CD4-positive, CD25-positive, alpha-beta regulatory T cell (primary cell): ENCODE measurements around the gene SMAP2. TPM values are rescaled to one million over a fixed set of nuclear protein-coding genes. Genes with fewer than 3 reads are reported as not detected.

Source experiments
- ATAC-seq, 2 donors: fragments of 150-1000 bp; cut with Tn5 transposase; one replicate each; pipeline ENCODE4 v1.10.0; 2021; ENCODE audit warnings: low read depth in 2 of 2, moderate number of reproducible peaks in 2 of 2, moderate library complexity in 1 of 2
- DNase-seq, 3 donors: peaks; one replicate each; pipeline versions ENCODE4 v3.0.0 to v3.0.0-alpha.2; 2012 to 2022; ENCODE audit warnings: mixed read lengths in 1 of 3
- H3K27ac ChIP-seq: one replicate; pipeline ENCODE4 v1.7.0; 2013; ENCODE audit warnings: mild to moderate bottlenecking, low read length; ENCODE audit not compliant: insufficient read depth, poor library complexity, severe bottlenecking
- H3K27me3 ChIP-seq: one replicate; pipeline ENCODE4 v1.7.0; 2013; ENCODE audit warnings: low read length; ENCODE audit not compliant: control insufficient read depth, insufficient read depth
- H3K36me3 ChIP-seq: one replicate; pipeline ENCODE4 v1.7.0; 2013; ENCODE audit warnings: mild to moderate bottlenecking, low read length, moderate library complexity; ENCODE audit not compliant: control insufficient read depth, insufficient read depth
- H3K4me1 ChIP-seq: 2 replicates; pipeline ENCODE4 v1.7.0; 2013; ENCODE audit warnings: mild to moderate bottlenecking, low read length; ENCODE audit not compliant: insufficient read depth, control insufficient read depth, poor library complexity, severe bottlenecking
- H3K4me3 ChIP-seq: one replicate; pipeline ENCODE4 v1.7.0; 2013; ENCODE audit warnings: low read depth, mild to moderate bottlenecking, low read length, moderate library complexity
- H3K9me3 ChIP-seq, 2 experiments: 1 replicate in 1 of 2; 2 replicates in 1 of 2; pipeline ENCODE4 v1.7.0; 2013; ENCODE audit warnings: low read length in 2 of 2, mild to moderate bottlenecking in 1 of 2, moderate library complexity in 1 of 2; ENCODE audit not compliant: control insufficient read depth in 2 of 2
- H3K27ac Mint-ChIP-seq, 3 donors: one replicate each; pipeline ENCODE4 v1.8.0; 2020 to 2022; ENCODE audit warnings: mild to moderate bottlenecking in 3 of 3, mixed read lengths in 3 of 3, moderate library complexity in 2 of 3
- H3K27me3 Mint-ChIP-seq: one replicate; pipeline ENCODE4 v1.8.0; 2022; ENCODE audit warnings: mild to moderate bottlenecking, mixed read lengths
- H3K36me3 Mint-ChIP-seq: one replicate; pipeline ENCODE4 v1.8.0; 2020; ENCODE audit warnings: mixed read lengths
- H3K4me1 Mint-ChIP-seq, 4 donors: one replicate each; pipeline ENCODE4 v1.8.0; 2020 to 2022; ENCODE audit warnings: mixed read lengths in 4 of 4, mild to moderate bottlenecking in 1 of 4
- H3K4me3 Mint-ChIP-seq, 4 donors: one replicate each; pipeline ENCODE4 v1.8.0; 2020 to 2022; ENCODE audit warnings: mild to moderate bottlenecking in 4 of 4, mixed read lengths in 4 of 4, moderate library complexity in 3 of 4
- H3K9me3 Mint-ChIP-seq, 7 donors: one replicate each; pipeline ENCODE4 v1.8.0; 2020 to 2022; ENCODE audit warnings: mixed read lengths in 7 of 7, mild to moderate bottlenecking in 3 of 7, moderate library complexity in 2 of 7
- polyA plus RNA-seq, 4 donors: library from polyadenylated mRNA; unstranded; fragments of 300-500 nt; fragmentation: Illumina TruSeq; gene quantifications; one replicate each; pipeline ENCODE4 v1.2.3, GENCODE V29; 2021
- total RNA-seq: library from RNA; stranded (reverse); gene quantifications from one replicate; pipeline ENCODE4 v1.2.3, GENCODE V29; 2022

Gene SMAP2
- total and polyA plus RNA-seq, 5 donors from 2014 or later: 297 to 472 (median 398) TPM

GRCh38 chr1:40449684-40450494, 76.4 kb downstream of the SMAP2 start, which contains the start of gene ZFP69B:
ZFP69B (plus strand) TSS chr1:40450476; CDS start chr1:40450962, 486 bp downstream.
- H3K9me3 ChIP-seq: peaks cover 11 to 27% of the 10 kb centered on the region in 2 experiments
- Mint-ChIP-seq H3K4me3 (peak within 1 kb of the TSS; percentile 92 to 97 (median 93)), H3K4me1 (peaks cover 15 to 26% (median 22%) of the 10 kb centered on the region in 4 donors), H3K27me3 (no peaks in the 10 kb centered on the region), H3K27ac (peak within 1 kb of the TSS; percentile 52 to 91 (median 87)), H3K9me3 (peaks cover 2 to 46% (median 15%) of the 10 kb centered on the region in 7 donors), H3K36me3 (peaks cover 40% of the 10 kb centered on the region)
- peaks cover 3% of the 10 kb centered on the region for H3K36me3 ChIP-seq
- ATAC-seq (peak; percentile 75 to 79), DNase-seq (peak; percentile 78 to 88 (median 80))
- peaks cover 24% of the 10 kb centered on the region for H3K4me1 ChIP-seq
- peak within 1 kb of the TSS; percentile 93 for H3K4me3 ChIP-seq
- H3K27me3 ChIP-seq: no peaks in the 10 kb centered on the region
- H3K27ac ChIP-seq: peak within 1 kb of the TSS; percentile 57

DNA sequence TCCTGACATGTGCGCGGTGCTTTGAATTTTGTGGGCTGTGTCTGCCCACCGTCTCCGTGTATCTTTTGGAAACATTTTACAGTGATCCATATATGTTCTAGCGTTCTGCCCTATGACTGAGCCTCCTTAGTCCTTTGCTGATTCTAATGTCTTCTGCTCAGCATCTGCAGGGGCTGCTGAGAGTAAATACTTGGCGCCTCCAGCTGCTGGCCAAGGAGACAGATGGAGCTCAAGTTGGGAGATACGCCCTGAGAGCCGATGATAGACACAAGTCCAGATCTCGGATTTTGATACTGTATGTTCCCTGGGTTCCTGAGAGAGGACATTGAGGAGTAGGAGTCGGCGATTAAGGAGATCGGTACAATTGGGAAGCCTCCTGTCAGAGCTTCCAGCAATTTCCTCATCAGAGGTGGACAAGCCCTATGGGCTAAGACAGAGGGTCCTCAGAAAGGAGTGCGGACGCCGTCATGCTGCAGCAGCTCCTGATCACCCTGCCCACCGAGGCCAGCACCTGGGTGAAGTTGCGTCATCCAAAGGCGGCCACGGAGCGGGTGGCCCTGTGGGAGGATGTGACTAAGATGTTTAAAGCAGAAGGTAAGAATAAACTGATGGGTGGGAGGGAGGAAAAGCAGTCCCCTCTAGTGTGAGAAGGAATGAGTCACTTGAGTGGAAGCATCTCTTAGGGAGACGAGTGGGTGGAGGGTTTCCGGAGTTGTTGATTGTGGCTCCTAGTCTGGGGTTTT, 77.1 kb downstream of the SMAP2 start:
- Mint-ChIP-seq H3K9me3 (peaks cover 2 to 45% (median 18%) of the 10 kb centered on the region in 7 donors), H3K27me3 (no peaks in the 10 kb centered on the region), H3K4me1 (peaks cover 15 to 28% (median 24%) of the 10 kb centered on the region in 4 donors), H3K36me3 (peaks cover 41% of the 10 kb centered on the region), H3K27ac (peak overlapping the region; percentile 40 to 91 (median 85)), H3K4me3 (peak overlapping the region; percentile 92 to 97 (median 93))
- Histone ChIP-seq H3K36me3 (peaks cover 3% of the 10 kb centered on the region), H3K4me3 (peak overlapping the region; percentile 89), H3K4me1 (peaks cover 24% of the 10 kb centered on the region), H3K9me3 (peaks cover 16 to 34% of the 10 kb centered on the region in 2 experiments), H3K27ac (peak overlapping the region; percentile 57), H3K27me3 (no peaks in the 10 kb centered on the region)
- ATAC-seq (peak; percentile 75 to 78), DNase-seq (peak; percentile 38 to 66 (median 57))

DNA sequence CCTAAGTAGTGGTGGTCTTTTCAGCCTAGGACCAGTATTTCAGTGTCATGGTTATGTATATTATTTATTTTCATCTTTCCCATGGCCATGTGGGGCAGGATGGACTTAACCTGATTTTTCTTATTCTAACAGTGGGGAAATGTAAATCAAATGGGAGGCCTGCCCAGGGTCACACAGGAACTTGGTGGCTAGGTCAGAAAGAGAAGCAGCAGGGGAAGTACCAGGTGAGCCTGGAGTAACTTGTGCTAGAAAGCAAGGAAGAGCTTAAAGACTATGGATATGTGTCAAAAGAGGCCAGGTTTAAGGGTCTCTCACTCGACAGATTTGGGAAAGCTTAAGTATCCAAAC, 77.7 kb downstream of the SMAP2 start:
- Mint-ChIP-seq H3K4me1 (peaks cover 15 to 31% (median 24%) of the 10 kb centered on the region in 4 donors), H3K27me3 (no peaks in the 10 kb centered on the region), H3K4me3 (peak overlapping the region; percentile 92 to 97 (median 93)), H3K36me3 (peaks cover 43% of the 10 kb centered on the region), H3K9me3 (peaks cover 2 to 46% (median 23%) of the 10 kb centered on the region in 7 donors), H3K27ac (peak overlapping the region; percentile 15 to 91 (median 85))
- Histone ChIP-seq H3K27me3 (no peaks in the 10 kb centered on the region), H3K9me3 (peaks cover 19 to 35% of the 10 kb centered on the region in 2 experiments), H3K36me3 (peaks cover 6% of the 10 kb centered on the region), H3K27ac (peak overlapping the region; percentile 57), H3K4me1 (peaks cover 24% of the 10 kb centered on the region), H3K4me3 (peak overlapping the region; percentile 89)
- DNase-seq (no peak), ATAC-seq (no peak)

DNA sequence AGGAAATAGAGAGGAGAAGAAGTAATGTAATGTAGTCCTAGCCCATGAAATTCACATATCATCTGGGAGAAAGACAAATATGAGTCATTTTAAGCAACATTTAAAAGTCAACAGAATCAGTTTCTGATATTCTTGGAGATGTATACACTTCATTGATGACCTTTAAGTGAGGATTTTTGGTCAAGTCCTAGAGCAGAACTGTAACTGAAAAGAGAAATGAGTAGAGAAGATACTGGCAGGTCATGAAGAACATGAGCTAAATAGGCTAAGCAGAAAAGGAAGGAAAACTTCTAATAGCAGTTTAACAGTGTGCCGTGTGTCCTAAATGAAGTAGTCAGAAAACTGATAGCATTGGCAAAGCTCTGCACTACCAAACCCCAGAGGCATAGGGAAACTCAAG, 81.3 kb downstream of the SMAP2 start:
- peaks cover 5 to 83% (median 49%) of the 10 kb centered on the region in 7 donors for H3K9me3 Mint-ChIP-seq
- Histone ChIP-seq H3K9me3 (peaks cover 53 to 67% of the 10 kb centered on the region in 2 experiments), H3K27ac (no peak overlapping the region), H3K27me3 (no peaks in the 10 kb centered on the region), H3K4me3 (no peak overlapping the region), H3K4me1 (peaks cover 13% of the 10 kb centered on the region), H3K36me3 (peaks cover 42% of the 10 kb centered on the region)
- H3K4me1 Mint-ChIP-seq: peaks cover 14 to 30% (median 16%) of the 10 kb centered on the region in 4 donors
- no peak overlapping the region for H3K4me3 Mint-ChIP-seq
- H3K27ac Mint-ChIP-seq: no peak overlapping the region
- DNase-seq (no peak), ATAC-seq (no peak)
- peaks cover 77% of the 10 kb centered on the region for H3K36me3 Mint-ChIP-seq
- H3K27me3 Mint-ChIP-seq: no peaks in the 10 kb centered on the region

DNA sequence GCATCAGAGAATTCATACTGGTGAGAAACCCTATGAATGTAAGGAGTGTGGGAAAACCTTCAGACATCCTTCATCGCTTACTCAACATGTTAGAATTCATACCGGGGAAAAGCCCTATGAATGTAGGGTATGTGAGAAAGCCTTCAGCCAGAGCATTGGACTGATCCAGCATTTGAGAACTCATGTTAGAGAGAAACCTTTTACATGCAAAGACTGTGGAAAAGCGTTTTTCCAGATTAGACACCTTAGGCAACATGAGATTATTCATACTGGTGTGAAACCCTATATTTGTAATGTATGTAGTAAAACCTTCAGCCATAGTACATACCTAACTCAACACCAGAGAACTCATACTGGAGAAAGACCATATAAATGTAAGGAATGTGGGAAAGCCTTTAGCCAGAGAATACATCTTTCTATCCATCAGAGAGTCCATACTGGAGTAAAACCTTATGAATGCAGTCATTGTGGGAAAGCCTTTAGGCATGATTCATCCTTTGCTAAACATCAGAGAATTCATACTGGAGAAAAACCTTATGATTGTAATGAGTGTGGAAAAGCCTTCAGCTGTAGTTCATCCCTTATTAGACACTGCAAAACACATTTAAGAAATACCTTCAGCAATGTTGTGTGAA, 89.5 kb downstream of the SMAP2 start:
- no peak for ATAC-seq
- Histone ChIP-seq H3K27ac (no peak overlapping the region), H3K4me1 (no peaks in the 10 kb centered on the region), H3K36me3 (peaks cover 34% of the 10 kb centered on the region), H3K27me3 (no peaks in the 10 kb centered on the region), H3K9me3 (peaks cover 80 to 95% of the 10 kb centered on the region in 2 experiments), H3K4me3 (no peak overlapping the region)
- peaks cover 7 to 83% (median 45%) of the 10 kb centered on the region in 7 donors for H3K9me3 Mint-ChIP-seq
- no peaks in the 10 kb centered on the region for H3K27me3 Mint-ChIP-seq
- H3K4me3 Mint-ChIP-seq: no peak overlapping the region
- DNase-seq: no peak
- H3K36me3 Mint-ChIP-seq: peaks cover 47% of the 10 kb centered on the region
- no peak overlapping the region for H3K27ac Mint-ChIP-seq
- H3K4me1 Mint-ChIP-seq: no peaks in the 10 kb centered on the region

DNA sequence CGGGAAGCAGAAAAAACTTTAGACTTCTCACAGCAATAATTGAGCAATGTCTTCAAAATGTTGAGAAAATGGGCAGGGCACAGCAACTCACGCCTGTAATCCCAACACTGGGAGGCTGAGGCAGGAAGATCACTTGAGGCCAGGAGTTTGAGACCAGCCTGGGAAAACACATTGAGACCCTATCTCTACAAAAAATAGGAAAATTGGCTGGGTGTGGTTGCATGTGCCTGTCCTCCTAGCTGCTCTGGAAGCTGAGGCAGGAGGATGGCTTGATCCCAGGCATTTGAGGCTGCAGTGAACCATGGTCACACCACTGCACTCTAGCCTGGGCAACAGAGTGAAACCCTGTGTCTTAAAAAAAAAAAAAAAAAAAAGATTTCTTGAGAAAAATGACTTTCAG, 95.8 kb downstream of the SMAP2 start:
- H3K27ac ChIP-seq: no peak overlapping the region
- H3K27me3 ChIP-seq: no peaks in the 10 kb centered on the region
- no peak overlapping the region for H3K4me3 ChIP-seq
- no peaks in the 10 kb centered on the region for H3K4me1 ChIP-seq
- H3K27me3 Mint-ChIP-seq: no peaks in the 10 kb centered on the region
- peaks cover 24% of the 10 kb centered on the region for H3K36me3 Mint-ChIP-seq
- H3K9me3 ChIP-seq: peaks cover 72 to 84% of the 10 kb centered on the region in 2 experiments
- ATAC-seq (no peak), DNase-seq (no peak)
- H3K27ac Mint-ChIP-seq: no peak overlapping the region
- no peaks in the 10 kb centered on the region for H3K36me3 ChIP-seq
- no peak overlapping the region for H3K4me3 Mint-ChIP-seq
- H3K9me3 Mint-ChIP-seq: peaks cover 3 to 90% (median 39%) of the 10 kb centered on the region in 7 donors
- H3K4me1 Mint-ChIP-seq: no peaks in the 10 kb centered on the region
